Measurements from ENCODE around the gene ZSCAN29. TPM values are rescaled to one million over a fixed set of nuclear protein-coding genes. Genes with fewer than 3 reads are reported as not detected.

Gene ZSCAN29
- total and polyA plus RNA-seq, 2 of the 13 experiments (the other 11 are each of a cell fraction or from before 2014, with no cell fraction given), result 8.3 to 27.4 TPM

DNA sequence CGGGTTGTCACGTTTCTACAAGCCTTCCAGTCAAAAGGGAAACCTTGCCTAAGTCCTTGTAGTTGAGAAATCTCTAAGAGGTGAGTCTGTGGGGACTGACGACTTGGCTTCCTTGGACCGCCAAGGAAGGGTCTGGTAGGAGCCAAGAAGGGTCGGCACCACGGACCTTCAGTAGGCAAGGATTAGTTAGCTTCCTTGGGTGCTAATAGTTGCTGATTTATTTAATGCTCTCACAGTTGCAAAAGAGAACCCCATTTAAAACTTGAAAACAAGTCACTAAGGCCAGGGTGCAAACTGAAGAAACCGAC, 40.1 kb downstream of the ZSCAN29 start (continued):
- TF ChIP-seq GABPA (IDR thresholded peaks at IDR 0.05; ENCODE audit: low read depth, low read length), result no peak
- TF ChIP-seq GABPA (CRISPR knock-in tag; IDR thresholded peaks at IDR 0.05; ENCODE audit: low read depth), result no peak; the same call in 1 of the 2 replicates
- TF ChIP-seq TBP (CRISPR knock-in tag; IDR thresholded peaks at IDR 0.05), result no peak
- no peak for TF ChIP-seq ZNF781 (CRISPR knock-in tag; IDR thresholded peaks at IDR 0.05; ENCODE audit: borderline replicate concordance, not compliant biosample characterization)
- TF ChIP-seq ZNF672 (CRISPR knock-in tag; IDR thresholded peaks at IDR 0.05), result no peak
- TF ChIP-seq SCMH1 (CRISPR knock-in tag; IDR thresholded peaks at IDR 0.05; ENCODE audit: borderline replicate concordance), result no peak
- no peak for TF ChIP-seq HOXA5 (CRISPR knock-in tag; IDR thresholded peaks at IDR 0.05)
- TF ChIP-seq ZNF441 (CRISPR knock-in tag; IDR thresholded peaks at IDR 0.05; ENCODE audit: borderline replicate concordance), result no peak
- no peak for TF ChIP-seq RFXANK (CRISPR knock-in tag; IDR thresholded peaks at IDR 0.05)
- peak; percentile 48; the same call in 1 of the 2 replicates for TF ChIP-seq NR2C2 (CRISPR knock-in tag; IDR thresholded peaks at IDR 0.05; ENCODE audit: borderline replicate concordance)
- TF ChIP-seq RFX5 (IDR thresholded peaks at IDR 0.05; ENCODE audit: low read depth, low read length), result no peak
- 0 out of 2 replicates have a peak, but pooled peaks have one; percentile 30 for TF ChIP-seq ZNF383 (CRISPR knock-in tag; IDR thresholded peaks at IDR 0.05; ENCODE audit: borderline replicate concordance)
- TF ChIP-seq, protein P1, sequence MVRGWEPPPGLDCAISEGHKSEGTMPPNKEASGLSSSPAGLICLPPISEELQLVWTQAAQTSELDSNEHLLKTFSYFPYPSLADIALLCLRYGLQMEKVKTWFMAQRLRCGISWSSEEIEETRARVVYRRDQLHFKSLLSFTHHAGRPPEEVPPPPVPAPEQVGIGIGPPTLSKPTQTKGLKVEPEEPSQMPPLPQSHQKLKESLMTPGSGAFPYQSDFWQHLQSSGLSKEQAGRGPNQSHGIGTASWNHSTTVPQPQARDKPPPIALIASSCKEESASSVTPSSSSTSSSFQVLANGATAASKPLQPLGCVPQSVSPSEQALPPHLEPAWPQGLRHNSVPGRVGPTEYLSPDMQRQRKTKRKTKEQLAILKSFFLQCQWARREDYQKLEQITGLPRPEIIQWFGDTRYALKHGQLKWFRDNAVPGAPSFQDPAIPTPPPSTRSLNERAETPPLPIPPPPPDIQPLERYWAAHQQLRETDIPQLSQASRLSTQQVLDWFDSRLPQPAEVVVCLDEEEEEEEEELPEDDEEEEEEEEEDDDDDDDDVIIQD (CRISPR knock-in tag; IDR thresholded peaks at IDR 0.05; ENCODE audit: low read depth), result no peak; the same call in 1 of the 2 replicates
- TF ChIP-seq, protein P2, sequence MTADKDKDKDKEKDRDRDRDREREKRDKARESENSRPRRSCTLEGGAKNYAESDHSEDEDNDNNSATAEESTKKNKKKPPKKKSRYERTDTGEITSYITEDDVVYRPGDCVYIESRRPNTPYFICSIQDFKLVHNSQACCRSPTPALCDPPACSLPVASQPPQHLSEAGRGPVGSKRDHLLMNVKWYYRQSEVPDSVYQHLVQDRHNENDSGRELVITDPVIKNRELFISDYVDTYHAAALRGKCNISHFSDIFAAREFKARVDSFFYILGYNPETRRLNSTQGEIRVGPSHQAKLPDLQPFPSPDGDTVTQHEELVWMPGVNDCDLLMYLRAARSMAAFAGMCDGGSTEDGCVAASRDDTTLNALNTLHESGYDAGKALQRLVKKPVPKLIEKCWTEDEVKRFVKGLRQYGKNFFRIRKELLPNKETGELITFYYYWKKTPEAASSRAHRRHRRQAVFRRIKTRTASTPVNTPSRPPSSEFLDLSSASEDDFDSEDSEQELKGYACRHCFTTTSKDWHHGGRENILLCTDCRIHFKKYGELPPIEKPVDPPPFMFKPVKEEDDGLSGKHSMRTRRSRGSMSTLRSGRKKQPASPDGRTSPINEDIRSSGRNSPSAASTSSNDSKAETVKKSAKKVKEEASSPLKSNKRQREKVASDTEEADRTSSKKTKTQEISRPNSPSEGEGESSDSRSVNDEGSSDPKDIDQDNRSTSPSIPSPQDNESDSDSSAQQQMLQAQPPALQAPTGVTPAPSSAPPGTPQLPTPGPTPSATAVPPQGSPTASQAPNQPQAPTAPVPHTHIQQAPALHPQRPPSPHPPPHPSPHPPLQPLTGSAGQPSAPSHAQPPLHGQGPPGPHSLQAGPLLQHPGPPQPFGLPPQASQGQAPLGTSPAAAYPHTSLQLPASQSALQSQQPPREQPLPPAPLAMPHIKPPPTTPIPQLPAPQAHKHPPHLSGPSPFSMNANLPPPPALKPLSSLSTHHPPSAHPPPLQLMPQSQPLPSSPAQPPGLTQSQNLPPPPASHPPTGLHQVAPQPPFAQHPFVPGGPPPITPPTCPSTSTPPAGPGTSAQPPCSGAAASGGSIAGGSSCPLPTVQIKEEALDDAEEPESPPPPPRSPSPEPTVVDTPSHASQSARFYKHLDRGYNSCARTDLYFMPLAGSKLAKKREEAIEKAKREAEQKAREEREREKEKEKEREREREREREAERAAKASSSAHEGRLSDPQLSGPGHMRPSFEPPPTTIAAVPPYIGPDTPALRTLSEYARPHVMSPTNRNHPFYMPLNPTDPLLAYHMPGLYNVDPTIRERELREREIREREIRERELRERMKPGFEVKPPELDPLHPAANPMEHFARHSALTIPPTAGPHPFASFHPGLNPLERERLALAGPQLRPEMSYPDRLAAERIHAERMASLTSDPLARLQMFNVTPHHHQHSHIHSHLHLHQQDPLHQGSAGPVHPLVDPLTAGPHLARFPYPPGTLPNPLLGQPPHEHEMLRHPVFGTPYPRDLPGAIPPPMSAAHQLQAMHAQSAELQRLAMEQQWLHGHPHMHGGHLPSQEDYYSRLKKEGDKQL (CRISPR knock-in tag; IDR thresholded peaks at IDR 0.05; ENCODE audit: low read depth), result no peak
- TF ChIP-seq, protein P3, sequence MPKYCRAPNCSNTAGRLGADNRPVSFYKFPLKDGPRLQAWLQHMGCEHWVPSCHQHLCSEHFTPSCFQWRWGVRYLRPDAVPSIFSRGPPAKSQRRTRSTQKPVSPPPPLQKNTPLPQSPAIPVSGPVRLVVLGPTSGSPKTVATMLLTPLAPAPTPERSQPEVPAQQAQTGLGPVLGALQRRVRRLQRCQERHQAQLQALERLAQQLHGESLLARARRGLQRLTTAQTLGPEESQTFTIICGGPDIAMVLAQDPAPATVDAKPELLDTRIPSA (CRISPR knock-in tag; IDR thresholded peaks at IDR 0.05; ENCODE audit: borderline replicate concordance), result no peak
- TF ChIP-seq ZNF205 (CRISPR knock-in tag; IDR thresholded peaks at IDR 0.05), result 0 out of 2 replicates have a peak, but pooled peaks have one; percentile 8
- TF ChIP-seq, protein P4, sequence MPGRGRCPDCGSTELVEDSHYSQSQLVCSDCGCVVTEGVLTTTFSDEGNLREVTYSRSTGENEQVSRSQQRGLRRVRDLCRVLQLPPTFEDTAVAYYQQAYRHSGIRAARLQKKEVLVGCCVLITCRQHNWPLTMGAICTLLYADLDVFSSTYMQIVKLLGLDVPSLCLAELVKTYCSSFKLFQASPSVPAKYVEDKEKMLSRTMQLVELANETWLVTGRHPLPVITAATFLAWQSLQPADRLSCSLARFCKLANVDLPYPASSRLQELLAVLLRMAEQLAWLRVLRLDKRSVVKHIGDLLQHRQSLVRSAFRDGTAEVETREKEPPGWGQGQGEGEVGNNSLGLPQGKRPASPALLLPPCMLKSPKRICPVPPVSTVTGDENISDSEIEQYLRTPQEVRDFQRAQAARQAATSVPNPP (CRISPR knock-in tag; IDR thresholded peaks at IDR 0.05), result no peak
- no peak for TF ChIP-seq ZBTB38 (CRISPR knock-in tag; IDR thresholded peaks at IDR 0.05)
- no peak for TF ChIP-seq ZNF296 (CRISPR knock-in tag; conservative IDR thresholded peaks at IDR 0.05)
- TF ChIP-seq, protein P5, sequence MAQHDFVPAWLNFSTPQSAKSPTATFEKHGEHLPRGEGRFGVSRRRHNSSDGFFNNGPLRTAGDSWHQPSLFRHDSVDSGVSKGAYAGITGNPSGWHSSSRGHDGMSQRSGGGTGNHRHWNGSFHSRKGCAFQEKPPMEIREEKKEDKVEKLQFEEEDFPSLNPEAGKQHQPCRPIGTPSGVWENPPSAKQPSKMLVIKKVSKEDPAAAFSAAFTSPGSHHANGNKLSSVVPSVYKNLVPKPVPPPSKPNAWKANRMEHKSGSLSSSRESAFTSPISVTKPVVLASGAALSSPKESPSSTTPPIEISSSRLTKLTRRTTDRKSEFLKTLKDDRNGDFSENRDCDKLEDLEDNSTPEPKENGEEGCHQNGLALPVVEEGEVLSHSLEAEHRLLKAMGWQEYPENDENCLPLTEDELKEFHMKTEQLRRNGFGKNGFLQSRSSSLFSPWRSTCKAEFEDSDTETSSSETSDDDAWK (CRISPR knock-in tag; IDR thresholded peaks at IDR 0.05), result no peak
- no peak for TF ChIP-seq CHCHD3 (CRISPR knock-in tag; IDR thresholded peaks at IDR 0.05)
- no peak for TF ChIP-seq AKAP8 (CRISPR knock-in tag; IDR thresholded peaks at IDR 0.05)
- TF ChIP-seq NFE2L1 (CRISPR knock-in tag; IDR thresholded peaks at IDR 0.05; ENCODE audit: borderline replicate concordance), result no peak

All from HepG2 (cell line).